HG02571 (cell line): ENCODE measurements around the gene PPM1F.
"Not testable (repeated sequence)": the region's sequence is repeated elsewhere in the genome, so short reads cannot be mapped to it uniquely, and the experiment has no call there.

ENCODE experiments used
- ATAC-seq: cut with Tn5 transposase; IDR thresholded peaks from one replicate; pipeline ENCODE4 v1.9.1; 2021; ENCODE audit warnings: mild to moderate bottlenecking, moderate library complexity; ENCODE audit not compliant: unreplicated experiment

PPM1F gene

DNA sequence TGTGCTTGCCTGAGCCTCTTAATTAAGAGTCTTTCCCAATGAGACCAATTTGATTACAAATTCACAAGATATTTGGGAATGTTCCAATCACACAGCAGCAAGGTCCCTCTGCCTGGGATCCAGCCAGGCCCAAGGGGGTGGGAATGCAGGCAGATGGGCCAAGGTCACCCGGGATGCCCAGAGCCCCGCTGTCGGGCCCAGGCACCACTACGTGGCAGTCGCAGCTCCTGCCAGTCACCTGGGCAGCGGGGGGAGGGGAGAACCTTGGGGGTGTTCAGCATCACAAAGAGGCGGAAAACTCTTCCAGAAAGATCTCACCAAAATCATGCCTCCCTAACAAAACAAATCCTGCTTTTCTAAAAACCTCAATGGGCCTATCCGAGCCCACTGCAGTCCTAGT is 30.9 kb downstream of the PPM1F start:
- ATAC-seq: no peak

DNA sequence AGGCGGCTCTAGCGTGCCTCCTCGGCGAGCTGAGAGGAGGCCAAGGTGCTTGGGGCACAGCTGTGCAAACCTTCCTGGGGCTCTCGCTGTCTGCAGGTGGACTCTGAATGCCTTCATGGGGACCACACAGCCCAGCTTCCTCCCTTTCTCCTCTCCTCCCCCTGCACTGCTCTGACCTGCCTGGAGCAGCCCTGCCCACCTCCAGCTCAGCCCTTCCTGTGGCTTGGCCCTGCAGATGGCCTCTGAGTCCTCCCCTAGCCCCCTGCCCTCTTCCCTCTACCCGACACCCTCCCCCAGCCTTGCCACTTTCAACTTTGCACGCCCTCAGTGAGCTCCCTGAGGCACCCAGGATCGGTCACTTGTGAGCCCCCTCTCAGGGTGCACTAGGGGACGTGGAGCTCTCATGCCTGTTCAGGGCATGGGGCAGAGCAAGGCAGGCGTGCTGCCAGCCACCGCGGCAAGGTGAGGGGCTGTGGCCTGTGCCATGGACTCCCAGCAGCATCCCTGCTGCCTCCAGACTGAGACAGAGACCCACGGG is 31.4 kb downstream of the PPM1F start:
- ATAC-seq: no peak

DNA sequence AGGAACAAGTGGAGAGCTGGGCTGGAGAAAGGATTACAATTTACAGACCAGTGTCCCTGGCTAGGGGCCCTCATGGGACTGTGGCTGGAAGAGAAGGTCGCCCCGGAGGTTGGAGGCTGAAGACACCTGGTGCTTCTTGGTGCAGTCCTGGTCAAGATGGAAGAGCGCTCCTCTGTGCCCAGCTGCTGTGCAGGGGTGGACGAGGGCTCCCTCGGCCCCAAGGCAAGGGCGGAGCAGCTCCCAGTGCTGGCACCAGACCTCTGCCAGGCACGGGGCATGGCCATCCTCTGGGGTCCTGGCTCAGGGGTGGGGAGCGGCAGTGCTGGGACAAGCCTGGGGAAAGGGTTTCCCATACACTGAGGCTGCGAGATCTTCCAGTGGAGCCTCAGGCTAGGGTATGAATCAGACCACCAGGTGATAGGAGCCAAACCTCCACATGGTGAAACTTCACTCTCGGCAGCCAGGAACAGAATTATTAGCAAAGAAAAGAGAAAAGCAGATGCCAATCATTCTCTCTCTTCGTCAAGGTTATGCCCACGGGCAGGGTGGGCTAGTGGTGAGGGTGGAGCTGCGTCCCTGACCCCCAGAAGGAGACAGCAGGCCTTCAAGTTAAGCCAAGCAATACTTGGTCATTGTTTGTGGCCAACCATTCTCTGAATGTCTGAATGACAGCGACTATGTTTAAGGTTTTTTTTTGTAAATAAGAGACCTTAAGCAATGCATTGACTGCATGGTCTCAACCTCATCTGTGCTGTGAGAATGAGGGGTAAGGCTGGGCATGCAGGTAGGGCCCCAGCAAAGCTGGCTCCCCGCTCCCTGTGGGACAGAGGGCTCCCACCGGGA is 32.1 kb downstream of the PPM1F start:
- ATAC-seq: no peak

DNA sequence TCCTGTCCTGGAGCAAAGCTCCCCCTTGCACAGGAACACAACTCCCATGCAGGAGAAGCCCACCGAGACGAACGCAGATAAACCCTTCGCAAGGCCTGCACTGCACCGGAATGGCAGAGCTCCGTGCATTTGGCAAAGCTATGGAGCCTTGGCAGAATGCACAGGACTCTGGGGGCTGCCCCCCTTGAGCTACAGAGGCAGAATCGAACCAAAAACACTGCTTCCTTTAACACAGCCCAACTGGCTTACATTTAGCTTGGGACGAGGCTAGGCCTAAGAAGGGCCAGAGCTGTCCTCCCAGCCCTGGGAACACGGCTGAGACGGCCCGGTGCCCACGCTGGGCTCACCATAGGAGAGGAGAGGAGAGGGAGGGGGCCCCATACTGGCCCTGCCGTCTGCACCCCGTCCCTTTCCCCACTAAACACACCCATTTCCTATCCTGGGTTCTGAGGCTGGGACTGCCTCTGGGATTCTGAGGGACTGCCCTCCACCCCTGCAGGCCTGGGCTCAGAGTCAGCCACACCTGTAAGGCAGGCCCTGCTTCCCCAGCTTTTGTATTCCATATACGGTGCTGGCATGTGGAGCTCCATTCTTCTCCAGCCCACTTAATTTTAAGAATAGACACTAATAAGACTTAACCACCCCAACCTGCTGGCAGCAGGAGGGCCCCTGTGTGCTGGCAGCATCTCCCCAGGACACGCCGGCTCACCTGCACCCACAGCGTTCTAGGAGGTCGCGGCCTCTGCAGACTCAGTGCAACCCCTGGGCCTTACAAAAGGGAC is 32.9 kb downstream of the PPM1F start:
- ATAC-seq: no peak

DNA sequence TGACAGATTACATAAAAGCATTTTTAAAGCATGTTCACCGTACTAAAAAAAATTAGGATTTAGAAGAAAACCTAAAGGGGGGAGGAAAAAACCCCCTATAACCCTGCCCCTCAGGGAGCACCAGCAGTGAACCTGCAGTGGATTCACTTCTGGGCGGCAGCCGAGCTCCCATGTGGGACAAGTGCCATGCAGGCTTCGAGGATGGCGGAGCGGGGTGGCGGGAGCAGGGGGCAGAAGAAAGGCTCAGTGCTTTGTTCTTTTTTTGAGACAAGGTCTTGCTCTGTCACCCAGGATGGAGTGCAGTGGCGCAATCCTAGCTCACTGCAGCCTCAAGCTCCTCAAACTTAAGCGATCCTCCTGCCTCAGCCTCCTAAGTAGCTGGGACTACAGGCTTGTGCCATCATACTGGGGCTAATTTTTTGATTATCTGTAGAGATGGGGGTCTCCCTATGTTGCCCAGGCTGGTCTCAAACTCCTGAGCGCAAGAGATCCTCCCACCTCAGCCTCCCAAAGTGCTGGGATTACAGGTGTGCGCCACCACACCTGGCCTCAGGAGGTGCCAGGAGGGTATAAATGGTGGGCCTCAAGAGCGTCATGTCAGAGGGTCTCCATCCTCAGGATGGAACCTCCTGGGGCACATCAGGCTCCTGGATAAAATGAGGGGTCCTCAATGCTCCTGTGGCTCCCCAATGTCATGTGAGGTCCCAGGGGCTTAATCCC is 34.0 kb downstream of the PPM1F start:
- ATAC-seq: no peak

DNA sequence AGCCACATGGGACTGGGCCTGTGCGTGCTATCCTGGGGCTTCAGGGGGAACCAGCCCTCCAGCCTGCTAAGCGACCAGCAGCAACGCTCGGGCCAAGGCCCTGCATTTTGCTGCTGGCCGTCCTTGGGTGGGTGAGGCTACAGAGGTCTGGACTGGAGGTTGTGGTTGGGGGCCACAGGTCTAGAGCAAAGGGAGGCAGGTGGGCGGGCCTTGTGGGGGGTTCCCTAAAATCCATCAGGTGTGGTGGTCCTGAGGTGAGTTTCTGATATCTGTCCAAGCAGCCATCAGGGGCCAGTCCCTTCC is 34.7 kb downstream of the PPM1F start:
- no peak for ATAC-seq

DNA sequence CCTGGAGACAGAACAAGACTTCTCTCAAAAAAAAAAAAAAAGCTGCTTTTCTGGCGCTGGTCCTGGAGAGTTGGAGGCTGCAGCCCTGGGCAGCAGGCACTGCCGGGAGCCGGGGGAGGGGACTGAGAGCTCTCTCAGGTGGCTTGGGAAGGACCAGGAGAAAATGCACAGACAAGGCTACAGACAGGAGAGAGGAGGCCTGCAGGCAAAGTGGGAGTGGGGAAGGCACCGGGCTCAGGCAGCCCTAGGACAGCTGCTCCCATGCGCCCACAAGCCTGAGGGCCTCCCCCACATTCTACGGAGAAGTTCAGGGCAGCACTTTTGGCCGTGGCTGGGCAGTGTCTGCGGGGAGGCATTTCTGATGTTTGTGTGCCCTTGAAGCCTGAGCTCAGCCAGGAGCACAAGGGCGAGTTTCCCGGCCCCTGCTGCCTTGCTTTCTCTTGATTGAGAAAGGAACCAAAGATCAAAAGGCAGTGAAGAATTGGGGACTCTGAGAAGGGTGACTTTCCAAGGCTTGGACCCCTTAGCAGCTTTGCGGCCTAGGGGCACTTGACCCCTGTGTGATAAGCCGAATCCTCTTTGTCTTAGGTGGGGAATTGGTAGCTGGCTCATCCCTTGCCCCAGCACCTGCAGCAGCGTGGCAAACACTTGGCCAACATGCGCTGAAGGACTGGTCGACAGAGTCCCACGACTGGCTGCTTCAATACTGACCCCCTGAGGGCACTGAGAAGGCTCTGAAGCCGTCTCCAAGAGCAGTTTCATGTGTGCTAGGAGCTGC is 35.3 kb downstream of the PPM1F start:
- ATAC-seq: no peak

DNA sequence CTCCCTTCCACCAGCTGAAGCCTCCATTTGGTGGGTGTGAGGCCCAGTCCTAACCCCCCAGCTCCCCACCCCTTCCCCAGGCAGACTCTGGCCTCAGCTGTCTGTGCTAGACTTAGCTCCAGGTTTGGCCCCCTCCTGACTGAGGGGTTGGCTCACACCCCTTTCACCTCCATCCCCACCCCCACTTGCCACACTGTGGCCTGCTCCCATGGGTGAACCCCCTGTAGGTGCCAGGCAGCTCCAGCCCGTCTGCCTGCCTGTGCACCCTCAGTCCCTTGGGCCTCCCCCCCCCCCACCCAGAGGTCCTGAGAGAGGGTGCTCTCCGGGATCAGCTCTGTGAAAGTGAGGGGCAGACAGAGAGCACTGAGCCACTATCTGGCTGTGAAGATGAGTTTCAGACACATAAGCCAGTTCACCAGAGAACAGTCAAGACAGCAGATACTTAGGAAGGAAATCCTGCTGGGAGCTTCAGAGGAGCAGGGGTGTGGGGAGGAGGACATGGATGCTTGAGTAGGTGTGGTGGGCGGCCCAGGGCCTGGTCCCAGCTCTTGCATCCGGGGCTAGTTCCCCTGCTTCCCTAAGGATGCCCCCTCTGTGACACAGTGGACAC is 36.2 kb downstream of the PPM1F start:
- no peak for ATAC-seq

DNA sequence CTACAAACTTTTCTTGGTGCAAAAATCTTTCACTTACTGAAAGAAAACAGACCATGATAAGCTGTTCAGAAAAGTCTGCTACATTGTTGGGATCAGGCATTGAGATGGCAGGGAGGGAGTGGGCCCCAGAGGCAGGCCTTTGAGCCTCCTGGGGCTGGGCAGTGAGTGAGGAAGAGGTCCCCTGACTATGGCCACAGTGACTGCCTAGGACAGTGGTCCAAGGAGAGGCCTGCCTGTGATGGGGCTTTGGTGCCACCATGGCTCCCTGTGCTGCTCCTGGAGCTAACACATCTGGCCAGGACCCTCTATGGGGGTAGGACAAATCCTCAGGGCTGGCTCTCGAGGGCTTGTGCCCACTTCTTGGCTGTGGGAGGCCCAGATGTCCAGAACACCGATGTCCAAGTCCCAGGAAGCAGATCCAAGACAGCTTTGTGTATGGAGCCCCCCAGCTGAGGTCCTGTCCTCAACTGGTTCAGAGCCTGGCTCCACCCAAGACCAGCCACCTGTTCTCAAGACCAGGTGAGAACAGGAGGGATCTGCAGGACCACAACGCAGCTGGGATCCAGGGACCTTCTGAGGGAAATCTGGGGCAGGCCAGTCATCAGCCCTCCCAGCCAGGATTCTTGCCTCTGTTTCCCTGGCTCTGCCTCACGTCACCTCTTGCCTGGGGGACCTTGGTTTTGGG is 36.9 kb downstream of the PPM1F start:
- no peak for ATAC-seq

DNA sequence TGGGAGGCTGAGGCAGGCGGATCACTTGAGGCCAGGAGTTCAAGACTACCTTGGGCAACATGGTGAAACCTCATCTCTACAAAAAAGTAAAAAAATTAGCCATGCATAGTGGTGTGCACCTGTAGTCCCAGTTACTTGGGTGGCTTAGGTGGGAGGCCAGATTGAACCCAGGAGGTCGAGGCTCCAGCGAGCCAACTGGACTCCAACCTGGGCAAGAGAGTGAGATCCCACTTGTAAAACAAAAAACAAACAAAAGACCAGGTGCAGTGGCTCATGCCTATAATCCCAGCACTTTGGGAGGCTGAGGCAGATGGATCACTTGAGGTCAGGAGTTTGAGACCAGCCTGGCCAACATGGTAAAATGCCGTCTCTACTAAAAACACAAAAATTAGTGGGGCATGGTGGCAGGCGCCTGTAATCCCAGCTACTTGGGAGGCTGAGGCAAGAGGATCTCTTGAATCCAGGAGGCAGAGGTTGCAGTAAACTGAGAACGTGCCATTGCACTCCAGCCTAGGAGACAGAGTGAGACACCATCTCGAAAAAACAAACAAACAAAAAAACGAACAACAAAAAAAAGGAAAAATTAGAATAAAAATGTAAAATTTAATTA is 38.5 kb downstream of the PPM1F start:
- ATAC-seq: not testable (repeated sequence)

DNA sequence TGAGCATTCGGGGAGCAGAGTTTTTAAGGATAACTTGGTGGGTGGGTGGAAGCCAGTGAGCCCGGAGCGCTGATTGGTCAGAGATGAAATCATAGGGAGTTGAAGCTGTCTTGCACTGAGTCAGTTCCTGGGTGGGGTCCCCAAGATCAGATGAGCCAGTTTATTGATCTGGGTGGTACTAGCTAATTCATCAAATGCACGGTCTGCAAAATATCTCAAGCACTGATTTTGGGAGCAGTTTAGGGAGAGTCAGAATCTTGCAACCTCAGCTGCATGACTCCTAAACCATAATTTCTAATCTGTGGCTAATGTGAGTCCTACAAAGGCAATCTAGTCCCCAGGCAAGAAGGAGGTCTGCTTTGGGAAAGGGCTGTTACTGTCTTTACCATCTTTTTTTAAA is 42.3 kb downstream of the PPM1F start:
- ATAC-seq: not testable (repeated sequence)

DNA sequence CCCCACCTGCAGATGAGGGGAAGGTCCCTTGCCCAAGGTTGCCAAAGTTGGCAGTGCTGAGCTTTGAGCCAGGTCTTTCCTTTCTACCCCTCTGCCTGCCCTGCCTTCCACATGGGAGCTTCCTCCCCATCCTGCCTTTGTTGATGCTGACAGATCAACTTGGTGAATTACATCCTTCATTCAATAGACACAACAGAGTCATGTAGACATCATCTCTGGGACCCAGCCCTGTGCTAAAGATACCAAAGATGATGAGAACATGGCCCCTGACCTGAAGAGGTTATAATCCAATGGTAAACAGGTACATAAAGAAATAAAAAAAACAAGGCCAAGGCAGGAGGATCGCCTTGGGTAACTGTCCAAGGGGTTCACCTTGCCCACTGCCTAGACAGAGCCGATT is 42.8 kb downstream of the PPM1F start:
- ATAC-seq: no peak

DNA sequence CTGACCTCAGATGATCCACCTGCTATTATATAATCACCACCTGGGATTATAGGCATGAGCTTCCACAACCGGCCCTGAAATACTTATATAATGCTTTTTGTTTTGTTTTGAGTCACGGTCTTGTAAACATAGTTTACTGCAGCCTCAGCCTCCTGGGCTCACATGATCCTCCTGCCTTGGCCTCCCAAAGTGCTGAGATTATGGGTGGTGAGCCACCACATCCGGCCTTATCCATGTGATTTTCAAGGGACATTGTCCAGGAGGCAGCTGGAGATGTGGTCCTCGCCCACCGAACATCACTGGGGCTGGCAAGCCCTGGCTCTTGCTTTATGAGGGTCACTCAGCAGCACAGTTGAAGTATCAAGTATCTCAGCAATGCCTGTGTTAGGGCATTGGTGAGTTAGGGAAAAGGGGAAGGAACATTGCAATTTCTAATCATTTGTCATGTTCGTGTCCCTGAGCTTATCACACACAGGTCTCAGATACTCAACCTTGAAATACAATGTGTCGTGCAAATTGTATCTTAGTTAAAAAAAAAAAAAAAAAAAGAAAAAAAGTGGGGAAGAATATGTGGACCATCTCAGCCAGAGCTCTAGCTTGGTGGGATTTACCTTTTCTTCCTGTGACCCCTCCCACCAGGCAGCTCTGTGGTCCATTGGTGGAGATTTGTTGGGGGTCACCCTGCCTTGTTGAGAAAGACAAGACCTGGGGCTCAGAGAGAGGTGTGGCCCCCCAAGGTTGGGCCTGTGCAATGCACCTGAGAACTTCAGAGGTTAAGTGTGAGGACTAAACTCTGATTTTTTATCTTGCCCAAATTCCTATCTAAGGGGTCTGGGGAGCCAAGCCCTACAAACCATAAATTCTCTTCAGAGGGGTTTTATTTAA is 44.8 kb downstream of the PPM1F start:
- ATAC-seq: no peak

DNA sequence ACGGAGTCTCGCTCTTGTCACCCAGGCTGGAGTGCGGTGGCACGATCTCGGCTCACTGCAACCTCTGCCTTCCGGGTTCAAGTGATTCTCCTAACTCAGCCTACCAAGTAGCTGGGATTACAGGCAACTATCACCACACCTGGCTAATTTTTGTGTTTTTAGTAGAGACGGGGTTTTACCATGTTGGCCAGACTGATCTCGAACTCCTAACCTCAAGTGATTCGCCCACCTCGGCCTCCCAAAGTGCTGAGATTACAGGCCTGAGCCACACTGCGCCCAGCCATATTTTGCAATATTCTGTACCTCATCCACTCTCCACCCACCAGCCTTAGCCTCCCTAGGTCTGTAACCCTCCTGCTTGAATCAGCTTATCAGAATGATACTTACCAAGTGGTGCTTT is 47.4 kb downstream of the PPM1F start:
- ATAC-seq: not testable (repeated sequence)

DNA sequence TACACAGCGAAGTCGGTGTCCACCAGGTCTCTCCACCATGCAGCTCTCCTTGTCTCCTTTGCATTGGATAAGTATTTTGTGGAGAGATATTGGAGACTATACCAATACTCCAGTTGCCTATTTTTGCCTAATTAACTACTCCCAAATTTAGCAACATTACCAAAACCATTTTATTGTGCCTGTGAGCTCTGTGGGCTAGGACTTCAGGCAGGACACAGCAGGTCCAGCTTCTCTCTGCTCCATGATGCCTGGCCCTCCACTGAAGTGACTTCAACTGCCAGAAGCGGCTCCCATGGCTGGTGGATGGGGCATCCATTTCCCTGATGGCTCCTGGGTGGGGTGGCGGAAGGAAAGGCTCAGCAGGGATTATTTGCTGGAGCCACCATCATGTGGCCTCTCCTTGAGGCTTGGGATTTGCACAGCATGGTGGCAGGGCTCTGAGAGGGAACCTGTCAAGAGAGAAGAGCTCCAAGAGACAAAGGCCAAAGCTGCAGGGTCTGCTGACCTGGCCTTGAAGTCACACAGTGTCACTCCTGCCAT is 48.3 kb downstream of the PPM1F start:
- no peak for ATAC-seq

DNA sequence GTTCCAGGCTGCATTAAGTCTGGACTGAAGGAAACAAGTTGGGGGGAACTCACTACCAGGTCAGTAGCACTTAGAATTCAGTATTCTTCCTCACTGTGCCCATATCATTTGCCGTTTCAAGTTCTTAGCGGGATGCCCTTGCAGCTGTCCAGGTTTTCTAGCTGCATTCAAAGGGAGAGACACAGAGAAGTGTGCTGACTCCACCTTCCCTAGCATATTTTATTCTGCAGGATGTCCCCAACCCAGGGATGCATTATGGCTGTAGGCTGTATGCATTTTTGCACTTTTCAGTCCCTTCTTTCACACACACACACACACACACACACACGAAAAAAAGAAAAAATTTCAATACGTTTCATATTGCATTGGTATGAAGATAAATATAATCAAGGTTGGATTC is 49.4 kb downstream of the PPM1F start:
- ATAC-seq: no peak

DNA sequence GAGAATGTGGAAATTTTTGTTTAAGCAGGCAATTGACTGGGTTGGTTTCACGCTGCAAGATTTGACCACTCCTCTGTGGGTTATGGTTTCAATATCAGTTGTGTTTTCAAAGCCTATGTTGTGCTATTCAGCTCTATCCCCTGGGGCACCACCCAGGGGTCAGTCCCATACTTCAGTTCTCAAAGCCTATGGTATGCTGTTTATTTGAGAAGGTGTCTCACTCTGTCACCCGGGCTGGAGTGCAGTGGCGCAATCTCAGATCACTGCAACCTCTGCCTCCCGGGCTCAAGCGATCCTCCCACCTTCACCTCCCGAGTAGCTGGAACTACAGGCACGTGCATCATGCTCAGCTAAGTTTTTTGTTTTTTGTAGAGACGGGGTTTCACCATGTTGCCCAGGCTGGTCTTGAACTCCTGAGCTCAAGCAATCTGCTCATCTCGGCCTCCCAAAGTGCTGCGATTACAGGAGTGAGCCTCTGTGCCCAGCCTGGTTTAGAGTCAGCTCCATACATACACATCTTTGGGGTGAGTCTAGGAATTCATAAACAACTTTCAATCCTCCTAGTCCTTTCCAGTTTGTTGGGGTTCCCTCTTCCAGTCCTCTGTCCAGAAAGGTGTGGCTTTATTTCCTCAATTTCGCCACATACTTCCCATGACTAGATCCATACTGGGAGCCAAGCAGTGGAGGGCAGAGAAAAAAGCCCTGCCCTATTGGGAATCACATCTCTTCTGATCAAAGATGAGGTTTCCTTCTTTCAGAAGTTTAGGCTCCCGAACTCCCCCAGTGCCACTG is 50.2 kb downstream of the PPM1F start:
- ATAC-seq: no peak
